K562 (cell line): ENCODE measurements around the gene ZNHIT3. TPM values are rescaled to one million over a fixed set of nuclear protein-coding genes. Genes with fewer than 3 reads are reported as not detected.

ENCODE experiments used
- ATAC-seq: fragments of 200-7000 bp; cut with Tn5 transposase; 3 replicates; pipeline ENCODE4 v1.9.1; 2020; ENCODE audit warnings: moderate library complexity
- BruUV-seq: library from RNA; stranded (reverse); fragments of 400-500 nt; replicated peaks from 2 replicates; lab custom pipeline; 2021; lab: Mats Ljungman, UMichigan
- CTCF ChIA-PET: fragments of 300-600 bp; formaldehyde crosslinking; extraction: SDS; loops from one replicate; lab custom pipeline; 2021; ENCODE audit warnings: low intra/inter-chr PET ratio; lab: Yijun Ruan, JAX
- POLR2A ChIA-PET: fragments of 300-600, 350-650 bp; sonication (Branson Sonifier 250); formaldehyde crosslinking; extraction: SDS; loops from one replicate; lab custom pipeline; 2021; ENCODE audit warnings: antibody characterized with exemption, inconsistent platforms; lab: Yijun Ruan, JAX
- DNase-seq, 4 experiments: peaks; one replicate each; pipeline versions ENCODE4 v3.0.0 to v3.0.0-alpha.2; 2011 to 2018; ENCODE audit warnings: low spot score in 3 of 4, mixed read lengths in 3 of 4; ENCODE audit errors: extremely low read depth in 1 of 4
- FAIRE-seq: peaks from 2 replicates; lab custom pipeline; 2011; peaks lifted over from hg19 to GRCh38; lab: Jason Lieb, UNC
- H2AFZ ChIP-seq: 2 replicates; pipeline ENCODE4 v1.6.0; 2011; ENCODE audit warnings: low read depth, low read length, control low read depth, inconsistent platforms
- H3K27ac ChIP-seq: fragments of 200-600 bp; 3 replicates; pipeline ENCODE4 v1.8.0; 2011; ENCODE audit warnings: low read depth, mild to moderate bottlenecking, control low read depth, inconsistent platforms, low read length, moderate library complexity, mixed read lengths; ENCODE audit errors: extremely low read depth
- H3K27me3 ChIP-seq, 2 experiments: fragments of 300-600 bp in 1 of 2; 2 replicates in 1 of 2; 3 replicates in 1 of 2; pipeline versions ENCODE4 v1.6.0 to v1.8.0; 2011; ENCODE audit warnings: inconsistent platforms in 2 of 2, low read length in 2 of 2, mild to moderate bottlenecking in 1 of 2, mixed read lengths in 1 of 2, moderate library complexity in 1 of 2; ENCODE audit not compliant: control insufficient read depth in 2 of 2, insufficient read depth in 2 of 2
- H3K36me3 ChIP-seq: fragments of 300-600 bp; 3 replicates; pipeline ENCODE4 v1.8.0; 2011; ENCODE audit warnings: mild to moderate bottlenecking, low read length, inconsistent platforms; ENCODE audit not compliant: control insufficient read depth, insufficient read depth
- H3K4me1 ChIP-seq, 2 experiments: fragments of 200-600 bp in 1 of 2; replicated peaks in 1 of 2; 2 replicates in 1 of 2; 3 replicates in 1 of 2; pipeline versions ENCODE4 v1.5.1 to v1.8.0; 2011; ENCODE audit warnings: inconsistent platforms in 2 of 2, low read length in 2 of 2, mild to moderate bottlenecking in 1 of 2, mixed read lengths in 1 of 2, moderate library complexity in 1 of 2; ENCODE audit not compliant: control insufficient read depth in 2 of 2, insufficient read depth in 2 of 2
- H3K4me2 ChIP-seq: 2 replicates; pipeline ENCODE4 v1.6.1; 2011; ENCODE audit warnings: low read length, control low read depth, inconsistent platforms, mixed read lengths; ENCODE audit not compliant: insufficient read depth
- H3K4me3 ChIP-seq: fragments of 200-600 bp; sonication (generic), shearing (Covaris generic); 2 replicates; pipeline ENCODE4 v1.5.1; 2016; ENCODE audit warnings: control low read depth, inconsistent platforms
- H3K79me2 ChIP-seq: fragments of 200-600 bp; 3 replicates; pipeline ENCODE4 v1.8.0; 2011; ENCODE audit warnings: low read length, inconsistent platforms; ENCODE audit not compliant: control insufficient read depth, insufficient read depth
- H3K9ac ChIP-seq, 2 experiments: 2 replicates each; pipeline versions ENCODE4 v1.6.0 to v1.6.1; 2011; ENCODE audit warnings: low read depth in 2 of 2, low read length in 2 of 2, control low read depth in 1 of 2, inconsistent platforms in 1 of 2, mild to moderate bottlenecking in 1 of 2, mixed read lengths in 1 of 2; ENCODE audit not compliant: insufficient read depth in 1 of 2
- H3K9me1 ChIP-seq: one replicate; pipeline ENCODE4 v1.6.0; 2011; ENCODE audit warnings: inconsistent platforms, mild to moderate bottlenecking, low read length, moderate library complexity; ENCODE audit not compliant: control insufficient read depth, insufficient read depth
- H3K9me3 ChIP-seq: replicated peaks from 2 replicates; pipeline ENCODE4 v1.5.1; 2011; ENCODE audit warnings: low read depth, low read length, inconsistent platforms; ENCODE audit not compliant: control insufficient read depth, insufficient read depth
- H4K20me1 ChIP-seq: replicated peaks from 2 replicates; pipeline ENCODE4 v1.6.1; 2011; ENCODE audit warnings: low read length, inconsistent platforms, mixed read lengths; ENCODE audit not compliant: control insufficient read depth, insufficient read depth
- ADNP ChIP-seq: fragments of 200-800 bp; sonication (Bioruptor generic); IDR thresholded peaks from 2 replicates; pipeline ENCODE4 v1.6.1; 2016; ENCODE audit warnings: missing genetic modification characterization, missing compliant biosample characterization
- BMI1 ChIP-seq: fragments of 150-350 bp; IDR thresholded peaks from 2 replicates; pipeline ENCODE4 v1.6.1; 2014; ENCODE audit warnings: low read length
- FOXP1 ChIP-seq: sonication (generic); formaldehyde crosslinking; IDR thresholded peaks from 2 replicates; pipeline ENCODE4 v1.8.0; 2022; ENCODE audit warnings: mild to moderate bottlenecking, missing genetic modification reagents
- GTF2E2 ChIP-seq: fragments of 200-800 bp; sonication (Bioruptor generic); IDR thresholded peaks from 2 replicates; pipeline ENCODE4 v1.6.1; 2016; ENCODE audit warnings: missing genetic modification characterization, missing compliant biosample characterization
- HDAC3 ChIP-seq: fragments of 450-650 bp; IDR thresholded peaks from 2 replicates; pipeline ENCODE4 v1.6.1; 2018; ENCODE audit warnings: borderline replicate concordance, mild to moderate bottlenecking, moderate library complexity; ENCODE audit not compliant: partially characterized antibody
- RBM22 ChIP-seq: fragments of 200-400 bp; formaldehyde crosslinking; IDR thresholded peaks from 2 replicates; pipeline ENCODE4 v1.6.1; 2018; ENCODE audit warnings: low read length, low read depth; ENCODE audit not compliant: poor library complexity, severe bottlenecking
- SMC3 ChIP-seq: conservative IDR thresholded peaks from 2 replicates; pipeline ENCODE4 v1.6.1; 2011; ENCODE audit warnings: low read depth, low read length, improper control_type of control experiment; ENCODE audit not compliant: insufficient read depth
- TRIM24 ChIP-seq, 2 experiments: fragments of 450-650 bp; IDR thresholded peaks; 2 replicates each; pipeline ENCODE4 v1.6.1; 2016
- WGBS: fragments of 100-300 bp; shearing (Covaris generic); methylation state at CpG from one replicate; pipeline ENCODE4 v1.1.6; 2016; ENCODE audit warnings: low coverage, mixed read lengths; ENCODE audit not compliant: insufficient coverage; ENCODE audit errors: missing lambda C conversion rate; 5-methylcytosine and 5-hydroxymethylcytosine counted together
- in situ Hi-C: fragments of 300-500 bp; cut with MboI; formaldehyde crosslinking; loops from 4 replicates; pipeline ENCODE4 v1.15.0; 2018; ENCODE audit warnings: inconsistent platforms, mixed read lengths
- intact Hi-C: fragments of 100-400 bp; cut with micrococcal nuclease; formaldehyde crosslinking; loops from 2 replicates; pipeline ENCODE4 v1.14.2; 2022
- polyA plus RNA-seq, 8 experiments: library from polyadenylated mRNA; depleted of rRNA in 4 of 8; stranded (reverse) in 5 of 8; unstranded in 3 of 8; fragments of >200 nt; fragmentation: Nextera tagmentation in 2 of 8; fragmentation: Illumina TruSeq in 1 of 8; extraction: Ambion mirVana in 2 of 8; extraction: Trizol in 1 of 8; gene quantifications; 2 replicates each; pipeline versions ENCODE4 v1.2.1 to v1.2.3, GENCODE V29; 2011 to 2014; ENCODE audit warnings: inconsistent platforms in 1 of 8, missing spikeins in 1 of 8
- total RNA-seq, 7 experiments: library from RNA; depleted of rRNA in 6 of 7; stranded (reverse); fragments of >200 nt in 6 of 7; fragmentation: Illumina TruSeq in 2 of 7; extraction: Trizol in 2 of 7; gene quantifications; 2 replicates each; pipeline versions ENCODE4 v1.2.1 to v1.2.3, GENCODE V29; 2011 to 2021; ENCODE audit warnings: low replicate concordance in 1 of 7
- TF ChIP-seq, protein P1 (sequence below), 2 experiments: fragments of 450-650 bp in 1 of 2; sonication (generic) in 1 of 2; formaldehyde crosslinking in 1 of 2; IDR thresholded peaks; 2 replicates each; pipeline versions ENCODE4 v1.7.1 to v1.9.0; 2016 to 2022; ENCODE audit warnings: inconsistent platforms in 1 of 2, mild to moderate bottlenecking in 1 of 2, missing genetic modification reagents in 1 of 2
- TF ChIP-seq, protein P2 (sequence below): sonication (generic); formaldehyde crosslinking; IDR thresholded peaks from 2 replicates; pipeline ENCODE4 v1.8.0; 2022; ENCODE audit warnings: missing genetic modification reagents, mild to moderate bottlenecking, borderline replicate concordance

ZNHIT3 gene
- total and polyA plus RNA-seq, 9 of the 15 experiments (the other 6 are each of a cell fraction or from before 2014, with no cell fraction given) = 45.0 to 300 (median 88.4) TPM

DNA sequence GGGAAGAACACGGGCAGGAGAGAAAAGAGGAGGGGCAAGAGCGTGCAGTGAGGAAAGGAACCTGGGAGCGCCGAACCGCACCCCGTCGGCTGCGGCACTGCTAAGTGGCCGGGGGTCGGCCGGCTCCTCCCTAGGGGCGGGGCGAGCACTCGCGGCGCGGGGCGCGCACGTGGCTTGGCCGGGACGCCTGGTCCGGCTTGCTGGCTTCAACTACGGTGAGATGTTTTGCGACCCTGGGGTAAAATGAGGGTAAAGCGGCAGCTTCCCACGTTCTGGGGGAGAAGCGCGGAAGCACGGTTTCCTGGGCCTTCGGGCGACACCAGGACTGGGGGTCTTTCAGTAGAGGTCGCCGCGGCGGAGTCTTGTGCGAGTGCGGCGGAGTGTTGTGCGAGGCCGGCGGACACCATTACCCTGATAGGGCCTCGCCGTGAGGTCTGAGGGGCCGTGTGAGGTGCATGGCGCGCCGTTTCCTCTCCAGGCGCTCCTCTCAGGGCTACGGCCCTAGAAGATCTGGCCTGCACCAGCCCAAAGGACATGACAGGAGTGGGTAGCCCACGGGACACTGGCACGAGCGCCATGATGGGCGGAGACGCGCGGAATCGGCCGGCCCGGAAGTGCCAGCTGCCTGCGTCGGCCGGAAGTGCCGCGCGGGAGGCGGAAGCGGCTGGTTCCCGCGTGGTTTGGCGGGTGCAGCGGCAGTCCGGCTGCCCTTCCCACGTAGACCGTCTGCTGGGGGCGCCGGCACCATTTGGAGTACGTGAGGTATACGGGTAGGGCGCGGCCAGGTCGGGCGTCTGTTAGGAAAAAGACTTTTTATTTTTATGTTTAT is 48.6 kb downstream of the ZNHIT3 start, which contains the start of the genes MYO19 and PIGW (continued):
- TF ChIP-seq FOXP1 (CRISPR knock-in tag) = peak; percentile 24; the same call in 1 of the 2 replicates
- TF ChIP-seq RBM22 = no peak
- TF ChIP-seq HDAC3 = no peak
- peak; percentile 95 for TF ChIP-seq GTF2E2
- no peak for TF ChIP-seq SMC3

DNA sequence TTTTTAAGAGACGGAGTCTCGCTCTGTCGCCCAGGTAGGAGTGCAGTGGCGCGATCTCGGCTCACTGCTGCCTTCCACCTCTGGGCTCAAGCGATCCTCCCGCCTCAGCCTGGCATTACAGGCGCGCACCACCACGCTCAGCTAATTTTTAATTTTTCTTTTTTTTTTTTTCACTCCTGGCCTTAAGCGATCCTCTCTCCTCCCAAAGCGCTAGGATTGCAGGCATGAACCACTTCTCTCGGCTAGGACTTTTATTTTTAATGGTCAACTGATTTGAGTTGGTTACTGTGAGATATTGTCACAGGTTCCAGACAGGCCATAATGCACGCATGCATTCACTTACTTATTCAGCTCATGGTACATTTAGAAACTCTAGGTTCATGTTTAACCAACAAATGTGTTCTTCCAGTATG is 49.2 kb downstream of the ZNHIT3 start:
- WGBS = under 1% methylated on average over 15 of the region's 15 CpGs
- DNase-seq = no peak
- ATAC-seq = no peak
- Histone ChIP-seq H3K27me3 (no peaks in the 10 kb centered on the region), H3K4me1 (peaks cover 22 to 32% of the 10 kb centered on the region in 2 experiments), H3K79me2 (peaks cover 76% of the 10 kb centered on the region), H3K4me3 (peak overlapping the region; percentile 57), H3K9me1 (no peaks in the 10 kb centered on the region), H3K4me2 (peak overlapping the region; percentile 99), H3K9me3 (no peaks in the 10 kb centered on the region), H2AFZ (peak overlapping the region; percentile 95), H3K27ac (peak overlapping the region; percentile 100), H3K9ac (peak overlapping the region; percentile 99 to 100), H4K20me1 (no peaks in the 10 kb centered on the region), H3K36me3 (peaks cover 62% of the 10 kb centered on the region)
- intact Hi-C loops = loop anchor here (2.0 kb wide), 2 partner anchors 55 to 65 kb away; partner anchors contain the start of genes DHRS11 and MRM1
- in situ Hi-C loops = no loop called here
- FAIRE-seq = no peak
- CTCF ChIA-PET = no interaction called here
- POLR2A ChIA-PET = interaction anchor here (0.6 to 3.6 kb wide), 9 partner anchors 9 to 66 kb away, joined by 3 to 72 read pairs (median 5); partner anchors contain the start of genes GGNBP2 and MRM1
- BruUV-seq = TSS peak; percentile 62
- TF ChIP-seq BMI1 (no peak), ADNP (peak; percentile 84), TRIM24 (IDR thresholded peaks at IDR 0.05) (peak; percentile 23 to 67; a peak in 2 of 4 replicates)
- TF ChIP-seq, protein P1, sequence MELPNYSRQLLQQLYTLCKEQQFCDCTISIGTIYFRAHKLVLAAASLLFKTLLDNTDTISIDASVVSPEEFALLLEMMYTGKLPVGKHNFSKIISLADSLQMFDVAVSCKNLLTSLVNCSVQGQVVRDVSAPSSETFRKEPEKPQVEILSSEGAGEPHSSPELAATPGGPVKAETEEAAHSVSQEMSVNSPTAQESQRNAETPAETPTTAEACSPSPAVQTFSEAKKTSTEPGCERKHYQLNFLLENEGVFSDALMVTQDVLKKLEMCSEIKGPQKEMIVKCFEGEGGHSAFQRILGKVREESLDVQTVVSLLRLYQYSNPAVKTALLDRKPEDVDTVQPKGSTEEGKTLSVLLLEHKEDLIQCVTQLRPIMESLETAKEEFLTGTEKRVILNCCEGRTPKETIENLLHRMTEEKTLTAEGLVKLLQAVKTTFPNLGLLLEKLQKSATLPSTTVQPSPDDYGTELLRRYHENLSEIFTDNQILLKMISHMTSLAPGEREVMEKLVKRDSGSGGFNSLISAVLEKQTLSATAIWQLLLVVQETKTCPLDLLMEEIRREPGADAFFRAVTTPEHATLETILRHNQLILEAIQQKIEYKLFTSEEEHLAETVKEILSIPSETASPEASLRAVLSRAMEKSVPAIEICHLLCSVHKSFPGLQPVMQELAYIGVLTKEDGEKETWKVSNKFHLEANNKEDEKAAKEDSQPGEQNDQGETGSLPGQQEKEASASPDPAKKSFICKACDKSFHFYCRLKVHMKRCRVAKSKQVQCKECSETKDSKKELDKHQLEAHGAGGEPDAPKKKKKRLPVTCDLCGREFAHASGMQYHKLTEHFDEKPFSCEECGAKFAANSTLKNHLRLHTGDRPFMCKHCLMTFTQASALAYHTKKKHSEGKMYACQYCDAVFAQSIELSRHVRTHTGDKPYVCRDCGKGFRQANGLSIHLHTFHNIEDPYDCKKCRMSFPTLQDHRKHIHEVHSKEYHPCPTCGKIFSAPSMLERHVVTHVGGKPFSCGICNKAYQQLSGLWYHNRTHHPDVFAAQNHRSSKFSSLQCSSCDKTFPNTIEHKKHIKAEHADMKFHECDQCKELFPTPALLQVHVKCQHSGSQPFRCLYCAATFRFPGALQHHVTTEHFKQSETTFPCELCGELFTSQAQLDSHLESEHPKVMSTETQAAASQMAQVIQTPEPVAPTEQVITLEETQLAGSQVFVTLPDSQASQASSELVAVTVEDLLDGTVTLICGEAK (IDR thresholded peaks at IDR 0.05) = no peak
- TF ChIP-seq, protein P1 (CRISPR knock-in tag; IDR thresholded peaks at IDR 0.05) = no peak
- TF ChIP-seq, protein P2, sequence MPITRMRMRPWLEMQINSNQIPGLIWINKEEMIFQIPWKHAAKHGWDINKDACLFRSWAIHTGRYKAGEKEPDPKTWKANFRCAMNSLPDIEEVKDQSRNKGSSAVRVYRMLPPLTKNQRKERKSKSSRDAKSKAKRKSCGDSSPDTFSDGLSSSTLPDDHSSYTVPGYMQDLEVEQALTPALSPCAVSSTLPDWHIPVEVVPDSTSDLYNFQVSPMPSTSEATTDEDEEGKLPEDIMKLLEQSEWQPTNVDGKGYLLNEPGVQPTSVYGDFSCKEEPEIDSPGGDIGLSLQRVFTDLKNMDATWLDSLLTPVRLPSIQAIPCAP (CRISPR knock-in tag) = no peak
